Activated CD4-positive, alpha-beta T cell treated with anti-CD3 and anti-CD28 coated beads, Interleukin-2, Interleukin-6, amounts not matched to agents 100 ng/mL and 50 ng/mL, durations not matched to agents 16 hours and 8 hours (primary cell): Measurements from ENCODE around the gene UBE2J1.

ENCODE experiments used
- DNase-seq: peaks from one replicate; pipeline ENCODE4 v3.0.0-alpha.2; 2020

Gene UBE2J1

DNA sequence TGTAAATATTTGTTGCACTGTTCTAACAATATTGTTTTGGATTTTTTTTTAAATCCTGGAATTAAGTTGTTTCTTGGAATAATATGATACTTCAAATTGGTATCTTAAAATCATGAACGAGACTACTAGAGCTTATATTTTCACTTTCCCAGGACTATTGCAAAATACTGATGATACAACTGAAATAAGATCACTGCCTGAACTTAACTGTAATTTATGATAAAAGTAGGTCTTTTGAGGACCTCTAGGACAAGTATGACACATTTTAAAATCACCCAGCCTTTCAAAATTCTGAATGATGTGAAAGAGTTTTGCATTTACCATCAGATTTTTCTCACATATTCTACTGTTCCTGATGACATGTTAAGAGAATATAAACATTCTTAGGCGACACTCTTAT lies 8.6 kb upstream of the UBE2J1 start:
- no peak for DNase-seq

- DNase-seq = peak; percentile 36
Measured at GRCh38 chr6:89360415-89360999, 8.0 kb upstream of the UBE2J1 start.

GRCh38 chr6:89359561-89359960 lies 7.0 kb upstream of the UBE2J1 start:
- no peak for DNase-seq

DNA sequence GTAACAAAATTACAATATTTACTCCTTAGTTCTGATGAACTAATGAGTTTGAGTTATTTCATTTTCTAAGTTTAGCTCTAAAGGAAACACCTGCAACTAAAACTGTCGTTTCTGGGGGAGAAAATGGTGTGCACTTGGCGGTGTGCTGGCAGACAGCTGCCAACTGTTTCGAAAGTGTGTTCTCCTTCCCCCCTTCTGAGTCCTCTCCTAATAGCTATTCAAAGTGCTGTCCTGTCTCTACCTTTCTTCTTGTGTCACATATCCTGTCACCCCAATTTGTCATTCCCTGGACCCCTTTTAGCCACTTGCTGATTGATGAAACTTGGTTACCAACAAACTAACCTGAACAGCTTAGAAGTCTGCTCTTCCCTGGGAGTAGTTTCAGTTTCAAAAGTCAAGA lies 4.9 kb upstream of the UBE2J1 start:
- peak; percentile 39 for DNase-seq

DNA sequence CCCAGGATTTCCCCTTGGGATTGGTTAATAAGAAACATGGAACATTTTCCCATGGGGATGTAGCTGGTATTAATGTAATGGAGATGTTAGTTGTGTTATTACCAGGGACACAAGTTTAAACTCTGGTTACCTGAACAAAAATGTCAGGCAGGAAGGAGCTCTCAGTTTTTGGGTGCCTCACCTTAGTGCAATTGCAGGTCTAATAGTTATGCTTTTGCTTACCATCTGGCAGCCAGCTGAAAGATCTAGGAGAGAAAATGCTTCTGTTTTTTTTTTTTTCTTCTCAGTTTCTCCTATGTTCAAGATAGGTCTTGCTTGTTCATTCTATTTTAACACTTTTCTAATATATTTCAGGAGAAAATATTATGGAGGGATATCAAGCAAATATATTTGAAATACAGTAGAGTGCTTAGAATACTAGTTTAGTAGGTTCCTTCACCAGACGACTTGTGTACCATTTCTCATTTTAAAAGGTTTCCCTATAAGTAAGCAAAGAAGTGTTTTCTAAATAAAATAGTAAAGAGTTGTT lies 4.2 kb upstream of the UBE2J1 start:
- DNase-seq = no peak

GRCh38 chr6:89355511-89356194 lies 3.1 kb upstream of the UBE2J1 start:
- DNase-seq = peak; percentile 12

DNA sequence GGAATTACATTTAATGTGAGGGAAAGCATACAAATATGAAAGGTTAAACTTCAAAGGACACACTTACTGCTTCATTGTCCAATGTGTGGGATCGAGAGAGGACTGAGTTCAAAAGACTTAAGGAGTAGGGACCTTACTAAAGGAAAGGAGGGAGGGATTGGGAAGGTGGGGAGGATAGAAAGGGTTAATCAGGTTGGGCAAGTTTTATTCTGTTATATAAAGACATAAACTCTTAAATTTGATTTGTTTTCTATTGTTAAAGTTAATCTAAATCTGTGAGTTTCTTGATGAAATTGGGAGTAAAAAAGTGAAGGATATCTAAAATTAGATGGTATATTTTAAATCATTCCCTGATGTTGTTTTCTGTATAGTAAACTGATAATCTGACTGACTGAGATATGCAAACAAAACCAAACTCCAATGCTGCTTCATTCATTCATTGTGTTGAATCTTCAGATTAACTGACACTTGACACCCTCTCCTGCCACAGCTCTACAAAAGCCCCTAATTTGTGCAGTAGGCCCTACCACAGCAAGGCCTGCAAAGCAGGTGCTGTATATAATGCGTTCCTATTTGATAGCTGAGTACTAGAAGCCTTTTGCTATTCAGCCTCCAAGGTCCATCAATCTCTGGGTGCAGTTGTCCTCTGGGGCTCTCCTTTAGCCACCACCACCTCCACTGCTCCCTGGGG lies 1.3 kb upstream of the UBE2J1 start:
- no peak for DNase-seq

GRCh38 chr6:89353118-89353556 lies 615 bp upstream of the UBE2J1 start:
- no peak for DNase-seq

DNA sequence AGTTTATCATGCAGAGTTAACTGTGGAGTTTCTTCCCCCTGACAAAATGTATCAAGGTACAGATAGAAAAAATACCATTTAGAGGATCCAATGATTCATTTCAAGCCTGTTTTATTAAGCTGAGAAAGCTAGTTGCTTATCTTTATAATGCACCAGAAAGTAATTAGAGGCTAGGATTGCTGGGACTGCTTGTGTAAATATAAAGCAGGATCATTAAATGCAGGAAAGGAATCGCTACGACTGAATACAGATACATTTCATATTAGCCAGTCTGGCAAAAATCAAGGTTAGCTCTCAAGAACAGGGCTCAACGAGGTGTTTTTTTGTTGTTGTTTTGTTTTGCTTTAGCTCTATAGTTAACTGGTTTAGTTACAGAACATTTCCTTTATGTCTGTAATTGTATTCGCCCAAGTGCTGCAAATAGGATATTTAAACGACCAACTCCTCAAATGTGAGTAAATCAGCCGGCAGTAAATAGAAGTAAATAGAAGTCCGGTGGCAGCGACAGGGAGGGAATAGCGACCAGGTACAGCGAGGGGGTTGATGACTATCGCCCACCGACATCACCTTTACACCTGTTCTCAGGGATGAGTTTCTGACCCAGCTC lies 748 bp downstream of the UBE2J1 start:
- no peak for DNase-seq

GRCh38 chr6:89350281-89350966 lies 2.1 kb downstream of the UBE2J1 start:
- peak; percentile 34 for DNase-seq

DNA sequence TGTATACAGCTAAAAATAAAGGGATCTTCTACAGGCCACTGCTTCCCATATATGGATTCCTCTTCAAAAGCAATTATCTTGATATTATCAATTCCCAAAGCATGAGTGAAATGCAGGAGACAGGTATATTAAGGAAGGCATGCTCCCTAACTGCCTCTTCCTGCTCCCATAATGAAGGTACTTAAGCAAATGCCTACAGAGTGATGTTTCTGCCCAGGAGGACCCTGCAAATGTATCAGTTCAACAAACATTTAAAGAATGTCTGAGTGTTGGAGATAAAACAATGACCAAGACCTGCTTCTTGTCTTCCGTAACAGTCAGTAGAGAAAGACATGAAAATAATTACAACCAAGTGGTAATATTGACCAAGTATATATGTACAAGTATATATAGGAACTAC lies 4.2 kb downstream of the UBE2J1 start:
- DNase-seq = no peak

GRCh38 chr6:89347825-89348224 lies 4.7 kb downstream of the UBE2J1 start:
- DNase-seq = no peak

DNA sequence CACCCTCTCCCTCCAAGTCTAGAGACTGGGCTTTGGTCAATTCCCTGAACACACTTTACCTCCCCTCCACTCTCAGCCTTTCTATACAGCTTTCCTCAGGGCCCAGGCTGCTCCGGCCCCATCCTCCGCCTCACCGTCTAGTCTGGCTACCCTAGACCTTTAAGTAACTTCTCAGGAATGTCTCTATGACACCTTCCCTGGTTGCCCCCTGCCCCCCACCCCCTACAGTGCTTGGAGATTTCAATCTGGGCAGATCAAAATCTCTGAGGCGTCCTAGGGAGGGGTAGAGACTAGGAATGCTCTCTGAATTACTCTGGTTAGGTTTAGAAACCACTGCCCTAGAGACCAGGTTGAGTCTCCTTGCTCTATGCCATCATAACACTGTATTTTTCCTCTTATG lies 6.1 kb downstream of the UBE2J1 start:
- DNase-seq = no peak

DNA sequence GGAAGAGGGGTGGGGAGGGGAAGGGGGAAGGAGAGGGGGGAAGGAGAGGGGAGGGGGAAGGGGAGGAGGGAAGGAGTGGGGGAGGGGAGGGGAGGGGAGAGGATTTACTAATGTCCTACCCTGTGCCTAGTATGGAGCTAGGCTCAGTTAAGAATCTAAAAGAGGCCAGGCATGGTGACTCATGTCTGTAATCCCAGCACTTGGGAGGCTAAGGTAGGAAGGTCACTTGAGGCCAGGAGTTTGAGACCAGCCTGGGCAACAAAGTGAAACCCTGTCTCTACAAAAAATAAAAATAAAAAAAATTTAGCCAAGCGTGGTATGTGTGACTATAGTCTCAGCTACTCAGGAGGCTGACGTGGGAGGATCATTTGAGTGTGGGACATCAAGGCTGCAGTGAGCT lies 13.0 kb downstream of the UBE2J1 start:
- DNase-seq = no peak

DNA sequence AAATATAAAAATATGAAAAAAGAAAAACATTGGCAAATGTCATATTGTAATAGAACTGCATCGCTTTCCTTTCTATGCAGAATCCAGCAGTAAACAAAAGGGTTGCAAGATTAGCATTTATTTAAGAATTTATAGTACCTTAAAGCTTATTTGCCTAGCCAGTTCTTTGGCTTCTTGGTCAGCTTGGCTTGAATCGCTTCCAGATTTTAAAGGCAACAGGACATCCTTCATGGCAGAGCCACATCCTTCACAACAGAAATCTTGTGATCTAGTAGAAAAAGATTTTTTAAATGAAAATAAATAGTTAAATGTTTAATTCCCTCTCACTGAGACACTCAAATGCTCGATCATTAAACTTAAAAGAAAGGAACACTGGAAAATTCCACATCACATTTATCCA lies 17.4 kb downstream of the UBE2J1 start:
- DNase-seq = no peak

GRCh38 chr6:89330910-89331309 lies 21.6 kb downstream of the UBE2J1 start:
- no peak for DNase-seq

DNA sequence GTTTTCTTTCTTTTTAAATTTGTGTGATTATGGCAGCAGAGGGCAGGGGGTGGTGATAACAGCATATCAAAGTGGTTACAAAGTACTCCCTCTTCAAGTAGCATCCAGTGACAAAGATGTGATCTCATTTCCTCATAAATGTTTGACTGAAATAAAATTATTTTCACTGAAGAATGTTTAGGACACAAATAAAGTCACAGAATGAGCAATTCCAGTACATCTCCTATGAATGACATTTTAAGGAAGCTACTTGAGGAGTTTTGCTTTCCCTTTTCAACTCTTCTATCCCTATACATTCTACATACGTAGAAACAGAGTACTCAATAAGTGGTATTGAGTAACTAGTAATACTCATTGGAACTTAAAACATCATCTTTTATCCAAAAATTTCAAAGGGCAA lies 23.5 kb downstream of the UBE2J1 start:
- no peak for DNase-seq

GRCh38 chr6:89324304-89324703 lies 28.2 kb downstream of the UBE2J1 start:
- no peak for DNase-seq

DNA sequence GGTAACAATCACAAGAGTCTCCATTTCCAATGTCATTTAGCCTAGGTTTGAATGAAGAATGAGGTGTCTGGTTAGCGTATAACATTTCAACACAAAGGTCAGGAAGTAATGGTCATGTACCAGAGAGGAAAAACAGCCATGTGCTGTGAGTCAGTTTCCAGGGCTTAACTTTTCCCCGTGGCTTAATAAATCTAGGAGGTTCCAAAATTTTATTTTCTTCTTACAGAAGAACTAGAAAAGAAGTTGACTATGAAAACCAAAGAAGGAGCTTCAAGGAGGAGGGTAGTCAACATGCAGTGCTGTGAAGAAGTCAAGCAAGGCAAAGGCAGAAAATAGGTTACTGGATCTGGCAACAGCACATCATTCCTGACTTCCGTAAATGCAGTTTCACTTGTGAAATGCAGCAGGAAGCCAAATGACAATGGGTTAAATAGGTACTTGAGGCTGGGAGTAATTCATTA lies 29.0 kb downstream of the UBE2J1 start:
- no peak for DNase-seq

GRCh38 chr6:89321131-89321970 lies 31.2 kb downstream of the UBE2J1 start:
- no peak for DNase-seq

- no peak for DNase-seq
Measured at GRCh38 chr6:89320012-89320559, 32.4 kb downstream of the UBE2J1 start.

DNA sequence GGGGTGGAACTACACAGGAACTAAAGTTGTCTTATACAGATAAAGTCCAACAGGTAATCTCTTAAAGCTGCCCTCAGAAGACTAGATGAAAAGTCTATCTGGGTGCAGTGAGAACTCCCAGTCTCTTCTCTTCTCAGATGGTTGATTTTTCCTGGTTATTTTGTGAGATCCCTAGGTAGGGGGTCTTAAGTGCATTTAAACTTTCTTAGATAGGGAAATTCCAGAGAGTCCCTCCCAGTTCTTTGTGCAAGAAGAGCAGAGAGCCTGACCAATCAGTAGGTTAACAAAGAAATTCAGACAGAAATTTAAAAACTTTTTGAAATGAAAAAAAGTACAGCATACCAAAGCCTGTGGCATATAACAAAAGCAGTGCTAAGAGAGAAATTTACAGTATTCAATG lies 35.5 kb downstream of the UBE2J1 start:
- no peak for DNase-seq
